ENCODE results near the gene YY1AP1.
"Not testable (repeated sequence)": the region's sequence is repeated elsewhere in the genome, so short reads cannot be mapped to it uniquely, and the experiment has no call there.

The YY1AP1 gene

GRCh38 chr1:155688324-155689080 is at the start of gene YY1AP1:
YY1AP1 (minus strand) TSS chr1:155688774; CDS start chr1:155680436, 8,338 bp downstream.
- DNase-seq: peak; percentile 95 to 96

DNA sequence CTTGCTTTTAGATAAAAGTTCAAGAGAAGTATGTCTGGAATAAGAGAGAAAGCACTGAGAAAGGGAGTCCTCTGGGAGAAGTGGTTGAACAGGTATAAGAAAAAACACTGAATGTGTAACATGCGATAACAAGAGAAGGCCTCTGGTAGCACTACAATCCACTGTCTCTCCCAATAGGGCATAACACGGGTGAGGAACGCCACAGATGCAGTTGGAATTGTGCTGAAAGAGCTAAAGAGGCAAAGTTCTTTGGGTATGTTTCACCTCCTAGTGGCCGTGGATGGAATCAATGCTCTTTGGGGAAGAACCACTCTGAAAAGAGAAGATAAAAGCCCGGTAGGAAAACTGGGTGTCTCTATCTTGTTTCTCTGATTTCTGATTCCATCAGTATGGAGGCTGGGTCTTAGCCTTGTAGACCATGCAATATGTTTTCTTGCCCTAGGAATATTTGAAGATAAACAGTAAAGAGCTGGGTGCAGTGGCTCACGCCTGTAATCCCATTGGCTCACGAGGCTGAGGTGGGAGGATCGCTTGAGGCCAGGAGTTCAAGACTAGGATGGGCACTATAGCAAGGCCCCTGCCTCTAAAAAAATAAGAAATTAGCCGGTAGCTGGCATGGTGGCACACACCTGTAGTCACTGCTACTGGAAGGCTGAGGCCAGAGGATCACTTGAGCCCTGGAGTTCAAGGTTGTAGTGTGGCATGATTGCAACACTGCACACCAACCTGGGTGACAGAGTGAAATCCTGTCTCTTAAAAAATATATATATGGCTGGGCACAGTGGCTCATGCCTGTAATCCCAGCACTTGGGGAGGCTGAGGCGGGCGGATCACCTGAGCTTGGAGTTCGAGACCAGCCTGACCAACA is 40.7 kb upstream of the YY1AP1 start:
- DNase-seq: peak; percentile 38 to 41

- no peak for DNase-seq
Observed at GRCh38 chr1:155725142-155725541, 36.6 kb upstream of the YY1AP1 start.

GRCh38 chr1:155719703-155720102 is 31.1 kb upstream of the YY1AP1 start:
- no peak for DNase-seq

- not testable (repeated sequence) for DNase-seq
Observed at GRCh38 chr1:155718524-155719115, 30.0 kb upstream of the YY1AP1 start.

- DNase-seq: no peak
Observed at GRCh38 chr1:155717041-155717440, 28.5 kb upstream of the YY1AP1 start.

DNA sequence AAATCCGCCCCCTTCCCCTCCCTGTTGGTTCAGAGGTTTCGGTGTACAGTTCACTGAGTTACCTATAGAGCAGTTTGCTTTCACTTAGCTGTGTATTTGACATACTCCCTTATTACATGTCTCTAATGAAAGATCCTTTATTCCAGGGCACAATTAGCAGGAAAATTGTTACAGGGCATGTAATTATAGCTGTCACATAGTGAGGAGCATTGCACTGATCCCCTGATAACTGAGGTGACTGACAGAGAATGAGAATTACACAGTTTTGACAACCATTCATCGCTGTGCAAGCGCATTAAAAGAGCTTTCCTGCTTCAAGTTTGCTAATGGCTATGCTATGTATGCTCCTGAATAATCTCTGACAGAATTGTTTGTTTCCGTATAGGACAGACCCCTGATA is 27.2 kb upstream of the YY1AP1 start:
- DNase-seq: no peak

- not testable (repeated sequence) for DNase-seq
Observed at GRCh38 chr1:155715056-155715455, 26.5 kb upstream of the YY1AP1 start.

GRCh38 chr1:155713075-155713474 is 24.5 kb upstream of the YY1AP1 start:
- no peak for DNase-seq

- not testable (repeated sequence) for DNase-seq
Observed at GRCh38 chr1:155712636-155713035, 24.1 kb upstream of the YY1AP1 start.

DNA sequence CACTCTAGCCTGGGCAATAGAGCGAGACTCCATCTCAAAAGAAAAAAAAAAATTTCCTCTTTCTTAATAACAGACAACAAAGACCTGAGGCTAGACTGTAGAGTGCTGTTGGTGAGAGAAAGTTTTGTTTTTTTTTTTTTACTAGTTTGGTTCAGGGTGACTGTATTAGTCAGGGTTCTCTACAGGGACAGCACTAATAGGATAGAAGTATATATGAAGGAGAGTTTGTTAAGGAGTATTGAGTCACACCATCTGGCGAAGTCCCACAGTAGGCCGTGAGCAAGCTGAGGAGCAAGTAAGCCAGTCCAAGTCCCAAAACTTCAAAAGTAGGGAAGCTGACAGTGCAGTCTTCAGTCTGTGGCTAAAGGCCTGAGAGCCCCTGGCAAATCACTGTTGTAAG is 22.9 kb upstream of the YY1AP1 start:
- DNase-seq: not testable (repeated sequence)

DNA sequence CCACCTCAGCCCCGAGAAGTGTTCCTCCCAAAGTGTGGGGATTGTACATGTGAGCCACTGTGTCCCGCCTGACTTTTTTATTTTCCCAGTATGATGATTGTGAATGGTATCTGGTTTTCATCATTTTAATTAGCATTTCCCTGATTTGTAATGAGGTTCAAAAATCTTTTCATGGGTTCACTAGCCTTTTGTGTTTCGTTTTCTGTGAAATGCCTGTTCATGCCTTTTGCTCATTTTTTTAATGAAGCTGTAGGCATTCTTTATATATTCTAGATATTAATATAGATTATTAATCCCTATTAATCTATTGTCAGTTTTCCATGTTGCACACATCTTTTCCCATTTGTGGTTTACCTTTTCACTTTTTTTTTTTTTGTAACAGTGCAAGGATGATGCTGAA is 20.8 kb upstream of the YY1AP1 start:
- DNase-seq: no peak

- no peak for DNase-seq
Observed at GRCh38 chr1:155706139-155706538, 17.6 kb upstream of the YY1AP1 start.

DNA sequence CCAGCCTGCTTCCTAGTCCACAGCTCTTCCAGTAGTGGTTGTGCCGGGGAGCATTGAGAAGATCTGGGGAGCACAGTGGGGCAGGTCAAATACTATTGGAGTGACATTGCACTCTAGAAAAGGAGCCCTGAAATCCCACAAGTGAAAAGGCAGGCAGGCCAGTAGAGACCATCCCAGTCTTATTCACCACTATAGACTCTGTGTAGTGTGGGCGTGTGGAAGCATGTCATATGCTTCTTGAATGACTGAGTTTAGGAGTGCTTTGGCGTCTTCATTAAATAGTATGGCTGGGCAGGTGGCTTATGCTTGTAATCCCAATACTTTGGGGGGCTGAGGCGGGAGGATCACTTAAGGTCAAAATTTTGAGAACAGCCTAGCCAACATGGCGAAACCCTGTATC is 15.8 kb upstream of the YY1AP1 start:
- DNase-seq: not testable (repeated sequence)

- no peak for DNase-seq
Observed at GRCh38 chr1:155703216-155703615, 14.6 kb upstream of the YY1AP1 start.

- DNase-seq: not testable (repeated sequence)
Observed at GRCh38 chr1:155701675-155702074, 13.1 kb upstream of the YY1AP1 start.

DNA sequence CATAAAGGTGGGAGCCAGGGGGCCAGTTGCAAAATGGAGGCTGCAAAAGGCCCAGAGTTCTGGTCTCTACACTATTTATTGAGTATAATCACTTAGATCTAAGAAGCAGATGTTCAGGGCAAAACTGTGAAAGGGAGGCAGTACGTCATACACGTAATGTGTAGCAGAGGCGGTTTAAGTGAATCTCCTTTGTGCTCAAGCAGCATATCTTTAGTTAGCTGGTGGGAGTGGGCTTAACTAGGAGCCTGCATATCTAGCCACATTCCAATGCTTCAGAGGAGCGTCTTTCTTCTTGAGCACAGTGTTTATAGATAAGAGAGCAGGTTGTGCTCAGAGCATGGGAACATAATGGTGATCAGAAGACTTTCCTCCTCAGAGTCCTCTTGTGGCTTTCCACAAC is 10.5 kb upstream of the YY1AP1 start:
- DNase-seq: not testable (repeated sequence)

GRCh38 chr1:155698382-155699038 is 9.9 kb upstream of the YY1AP1 start:
- no peak for DNase-seq

GRCh38 chr1:155697616-155698015 is 9.0 kb upstream of the YY1AP1 start:
- not testable (repeated sequence) for DNase-seq

DNA sequence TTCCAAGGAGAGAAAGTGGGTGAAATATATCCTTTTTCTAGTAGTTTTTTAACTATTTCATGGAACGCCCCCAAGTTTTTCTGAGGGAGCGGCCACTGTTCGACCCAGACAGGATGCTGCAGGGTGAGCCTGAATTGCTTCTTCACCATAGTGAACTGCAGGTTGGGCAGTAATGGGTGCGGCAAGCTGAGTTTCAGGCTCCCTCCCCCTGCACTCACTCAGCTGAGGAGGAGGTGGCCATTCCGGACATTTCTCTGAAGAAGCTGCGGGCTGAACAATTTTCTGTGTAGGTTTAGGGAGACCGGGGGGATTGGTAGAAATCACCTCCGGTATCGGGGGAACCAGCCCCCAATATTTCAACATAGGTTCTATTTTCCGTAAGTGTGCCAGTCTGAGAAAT is 8.5 kb upstream of the YY1AP1 start:
- DNase-seq: no peak

DNA sequence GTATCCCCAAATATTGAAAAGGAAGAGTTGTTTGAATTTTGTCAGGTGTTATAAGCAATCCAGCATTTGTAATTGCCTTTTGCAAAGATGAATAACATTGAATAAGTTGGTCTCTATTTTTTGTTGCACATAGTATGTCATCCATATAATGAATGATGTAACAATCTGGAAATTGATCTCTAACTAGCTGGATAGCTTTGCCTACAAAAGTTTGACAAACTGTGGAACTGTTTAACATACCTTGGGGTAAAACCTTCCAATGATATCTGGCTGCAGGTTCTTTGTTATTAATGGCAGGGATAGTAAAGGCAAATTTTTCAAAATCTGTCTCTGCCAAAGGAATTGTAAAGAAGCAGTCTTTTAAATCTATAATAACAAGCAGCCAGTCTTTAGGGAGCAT is 8.0 kb upstream of the YY1AP1 start:
- DNase-seq: no peak

DNA sequence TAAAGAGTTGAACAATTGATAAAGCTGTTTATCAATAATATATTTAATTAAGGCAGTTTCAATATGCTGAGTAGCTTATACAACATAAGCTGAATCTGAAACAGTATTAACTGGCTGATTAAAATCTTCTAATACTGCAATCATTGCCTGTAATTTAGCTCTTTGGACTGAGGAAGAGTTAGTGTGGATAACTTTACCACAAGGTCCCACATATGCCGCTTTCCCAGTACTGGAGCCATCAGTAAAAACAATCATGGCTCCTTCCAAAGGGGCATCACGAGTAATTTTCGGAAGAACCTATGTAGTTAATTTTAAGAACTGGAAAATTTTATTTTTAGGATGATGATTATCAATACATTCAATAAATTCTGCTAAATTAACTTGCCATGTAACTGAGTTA is 7.0 kb upstream of the YY1AP1 start:
- no peak for DNase-seq

GRCh38 chr1:155695072-155695471 is 6.5 kb upstream of the YY1AP1 start:
- no peak for DNase-seq
